A375 (cell line): ENCODE results near the gene FKBP1C. TPM values are rescaled to one million over a fixed set of nuclear protein-coding genes. Genes with fewer than 3 reads are reported as not detected.

Experiments used
- small RNA-seq: library from RNA; depleted of rRNA; stranded (forward); fragments of <200 nt; gene quantifications from one replicate; pipeline ENCODE3, GENCODE V24; 2014
- total RNA-seq: library from RNA; depleted of rRNA; stranded (reverse); fragments of >200 nt; shearing (Covaris generic); gene quantifications from 2 replicates; pipeline ENCODE4 v1.2.3, GENCODE V29; 2014; rRNA removed

The FKBP1C gene
- total RNA-seq, result 0.11 TPM in 2 replicates

GRCh38 chr6:63211343-63211742, at the start of gene FKBP1C:
Gene FKBP1C, plus strand, starts transcription at chr6:63211469.

Small RNAs within 50 kb of the gene (small RNA-seq; reads per million reads assigned to genes)
- not detected for gene SPTLC1P3

Other genes starting within 250 kb of the FKBP1C start
- gene LGSN, start 108.5 kb downstream of the FKBP1C start, total RNA-seq, result not detected in 2 replicates